CD8-positive, alpha-beta memory T cell (primary cell): Measurements from ENCODE around the gene ARHGEF11. TPM values are rescaled to one million over a fixed set of nuclear protein-coding genes. Genes with fewer than 3 reads are reported as not detected.

Experiments used
- CTCF ChIA-PET: fragments of 350-600 bp; sonication (Branson Sonifier 250); formaldehyde crosslinking; loops from one replicate; lab custom pipeline; 2021; ENCODE audit warnings: antibody characterized with exemption; lab: Charles Lee
- POLR2A ChIA-PET: fragments of 350-600 bp; sonication (Branson Sonifier 250); formaldehyde crosslinking; loops from one replicate; lab custom pipeline; 2021; ENCODE audit warnings: antibody characterized with exemption; lab: Charles Lee
- DNase-seq, 5 donors: peaks; one replicate each; pipeline versions ENCODE4 v3.0.0 to v3.0.0-alpha.2; 2020 to 2022; ENCODE audit warnings: mixed read lengths in 1 of 5
- H3K27ac ChIP-seq: one replicate; pipeline ENCODE4 v1.7.0; 2013; ENCODE audit warnings: low read depth, mild to moderate bottlenecking, low read length, moderate library complexity
- H3K27me3 ChIP-seq: 2 replicates; pipeline ENCODE4 v1.7.0; 2013; ENCODE audit warnings: low read length, mild to moderate bottlenecking; ENCODE audit not compliant: insufficient read depth, poor library complexity, severe bottlenecking
- H3K36me3 ChIP-seq: 2 replicates; pipeline ENCODE4 v1.7.0; 2013; ENCODE audit warnings: mild to moderate bottlenecking, low read length, moderate library complexity; ENCODE audit not compliant: insufficient read depth
- H3K4me1 ChIP-seq: 2 replicates; pipeline ENCODE4 v1.7.0; 2013; ENCODE audit warnings: mild to moderate bottlenecking, low read length, moderate library complexity; ENCODE audit not compliant: insufficient read depth
- H3K4me3 ChIP-seq: 2 replicates; pipeline ENCODE4 v1.7.0; 2013; ENCODE audit warnings: mild to moderate bottlenecking, low read length
- H3K9me3 ChIP-seq: 2 replicates; pipeline ENCODE4 v1.7.0; 2013; ENCODE audit warnings: mild to moderate bottlenecking, low read length
- H3K27ac Mint-ChIP-seq, 8 donors: one replicate each; pipeline ENCODE4 v1.8.0; 2020 to 2021; ENCODE audit warnings: mixed read lengths in 8 of 8, mild to moderate bottlenecking in 6 of 8, inconsistent platforms in 3 of 8, moderate library complexity in 3 of 8
- H3K27me3 Mint-ChIP-seq, 2 donors: one replicate each; pipeline ENCODE4 v1.8.0; 2020 to 2021; ENCODE audit warnings: mixed read lengths in 2 of 2, mild to moderate bottlenecking in 1 of 2, moderate library complexity in 1 of 2
- H3K36me3 Mint-ChIP-seq, 3 donors: one replicate each; pipeline ENCODE4 v1.8.0; 2020 to 2021; ENCODE audit warnings: mixed read lengths in 3 of 3, inconsistent platforms in 1 of 3, mild to moderate bottlenecking in 1 of 3
- H3K4me1 Mint-ChIP-seq, 3 donors: one replicate each; pipeline ENCODE4 v1.8.0; 2020 to 2021; ENCODE audit warnings: mixed read lengths in 3 of 3, inconsistent platforms in 1 of 3, mild to moderate bottlenecking in 1 of 3
- H3K4me3 Mint-ChIP-seq, 7 donors: one replicate each; pipeline ENCODE4 v1.8.0; 2020 to 2021; ENCODE audit warnings: mixed read lengths in 7 of 7, mild to moderate bottlenecking in 6 of 7, moderate library complexity in 4 of 7, inconsistent platforms in 2 of 7
- H3K9me3 Mint-ChIP-seq, 5 donors: one replicate each; pipeline ENCODE4 v1.8.0; 2020 to 2022; ENCODE audit warnings: mixed read lengths in 5 of 5, mild to moderate bottlenecking in 3 of 5, moderate library complexity in 2 of 5, inconsistent platforms in 1 of 5
- polyA plus RNA-seq: library from polyadenylated mRNA; unstranded; fragments of 300-500 nt; fragmentation: Illumina TruSeq; gene quantifications from one replicate; pipeline ENCODE4 v1.2.3, GENCODE V29; 2021
- total RNA-seq, 2 experiments: library from RNA; stranded (reverse); gene quantifications; one replicate each; pipeline ENCODE4 v1.2.3, GENCODE V29; 2021

ARHGEF11 gene
- total and polyA plus RNA-seq, 3 experiments from 2014 or later = 2.1 to 4.0 (median 3.0) TPM

- Histone ChIP-seq H3K36me3 (no peaks in the 10 kb centered on the region), H3K4me3 (no peak overlapping the region), H3K9me3 (no peaks in the 10 kb centered on the region), H3K4me1 (peaks cover 34% of the 10 kb centered on the region), H3K27ac (no peak overlapping the region), H3K27me3 (no peaks in the 10 kb centered on the region)
- Mint-ChIP-seq H3K36me3 (peaks cover 2 to 37% (median 15%) of the 10 kb centered on the region in 3 donors), H3K4me3 (no peak overlapping the region), H3K27me3 (peaks cover 2 to 7% of the 10 kb centered on the region in 2 donors), H3K4me1 (peaks cover 23 to 29% (median 26%) of the 10 kb centered on the region in 3 donors), H3K9me3 (peaks cover 0 to 1% (median 0%) of the 10 kb centered on the region in 5 donors), H3K27ac (no peak overlapping the region)
- ChIA-PET CTCF (interaction anchor here (1.2 kb wide), 1 partner anchor 10 kb away, joined by 3 read pairs; no protein-coding TSS in a partner anchor), POLR2A (no interaction called here)
- no peak for DNase-seq
Observed at GRCh38 chr1:156959414-156959813, 86.1 kb downstream of the ARHGEF11 start.

DNA sequence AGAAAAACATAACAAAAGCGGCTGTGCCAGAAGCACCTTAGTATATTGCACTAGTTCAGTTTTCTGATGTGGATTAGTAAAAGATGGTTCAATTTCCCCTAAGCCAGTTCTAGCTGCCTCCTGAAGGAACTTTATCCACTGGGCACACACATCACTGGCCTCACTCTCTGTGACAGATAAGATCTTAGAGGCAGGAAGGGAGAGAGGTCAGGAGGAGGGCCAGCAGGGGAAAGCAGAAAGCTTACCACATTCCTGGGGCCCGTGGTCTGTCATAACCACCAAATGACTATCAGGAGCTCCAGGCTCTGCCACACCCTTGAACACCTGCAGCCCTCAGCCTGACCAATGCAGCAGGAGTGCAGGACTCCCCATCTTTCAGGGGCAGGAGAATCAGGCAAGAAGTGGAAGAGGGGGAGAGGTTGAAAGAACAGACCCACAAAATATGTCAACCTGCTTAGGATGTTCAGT lies 87.3 kb downstream of the ARHGEF11 start:
- H3K9me3 Mint-ChIP-seq = peaks cover 0 to 1% (median 0%) of the 10 kb centered on the region in 5 donors
- H3K4me1 Mint-ChIP-seq = peaks cover 12 to 18% (median 14%) of the 10 kb centered on the region in 3 donors
- no peaks in the 10 kb centered on the region for H3K27me3 ChIP-seq
- H3K27ac ChIP-seq = no peak overlapping the region
- peaks cover 23% of the 10 kb centered on the region for H3K4me1 ChIP-seq
- CTCF ChIA-PET = interaction anchor here (1.4 kb wide), 1 partner anchor 9 kb away, joined by 3 read pairs; no protein-coding TSS in a partner anchor
- H3K9me3 ChIP-seq = no peaks in the 10 kb centered on the region
- H3K27ac Mint-ChIP-seq = peak overlapping the region in 1 of 8 donors; percentile 42
- no peaks in the 10 kb centered on the region for H3K36me3 ChIP-seq
- no peak for DNase-seq
- no peak overlapping the region for H3K4me3 Mint-ChIP-seq
- no peak overlapping the region for H3K4me3 ChIP-seq
- POLR2A ChIA-PET = no interaction called here
- H3K36me3 Mint-ChIP-seq = peaks cover 2 to 38% (median 10%) of the 10 kb centered on the region in 3 donors
- peaks cover 2 to 7% of the 10 kb centered on the region in 2 donors for H3K27me3 Mint-ChIP-seq

GRCh38 chr1:156957634-156958033 lies 87.9 kb downstream of the ARHGEF11 start:
- Mint-ChIP-seq H3K27ac (no peak overlapping the region), H3K4me1 (peaks cover 7 to 13% (median 9%) of the 10 kb centered on the region in 3 donors), H3K4me3 (no peak overlapping the region), H3K27me3 (peaks cover 2 to 7% of the 10 kb centered on the region in 2 donors), H3K36me3 (peaks cover 2 to 38% (median 10%) of the 10 kb centered on the region in 3 donors), H3K9me3 (no peaks in the 10 kb centered on the region)
- Histone ChIP-seq H3K27ac (no peak overlapping the region), H3K4me1 (peaks cover 17% of the 10 kb centered on the region), H3K4me3 (no peak overlapping the region), H3K9me3 (no peaks in the 10 kb centered on the region), H3K27me3 (no peaks in the 10 kb centered on the region), H3K36me3 (no peaks in the 10 kb centered on the region)
- DNase-seq = no peak
- CTCF ChIA-PET = interaction anchor here (1.4 kb wide), 1 partner anchor 10 kb away, joined by 3 read pairs; no protein-coding TSS in a partner anchor
- POLR2A ChIA-PET = no interaction called here

- H3K9me3 ChIP-seq = no peaks in the 10 kb centered on the region
- Mint-ChIP-seq H3K27me3 (no peaks in the 10 kb centered on the region), H3K36me3 (peaks cover 4 to 39% (median 11%) of the 10 kb centered on the region in 3 donors), H3K4me1 (peaks cover 0 to under 1% (median 0%) of the 10 kb centered on the region in 3 donors), H3K9me3 (no peaks in the 10 kb centered on the region), H3K27ac (no peak overlapping the region), H3K4me3 (no peak overlapping the region)
- H3K27ac ChIP-seq = no peak overlapping the region
- no peaks in the 10 kb centered on the region for H3K27me3 ChIP-seq
- H3K4me3 ChIP-seq = no peak overlapping the region
- no peak for DNase-seq
- H3K36me3 ChIP-seq = no peaks in the 10 kb centered on the region
- ChIA-PET CTCF (interaction anchor here (0.9 kb wide), 1 partner anchor 14 kb away, joined by 3 read pairs; no protein-coding TSS in a partner anchor), POLR2A (interaction anchor here (0.6 kb wide), 1 partner anchor 131 kb away, joined by 3 read pairs; no protein-coding TSS in a partner anchor)
- H3K4me1 ChIP-seq = peaks cover 4% of the 10 kb centered on the region
Observed at GRCh38 chr1:156956333-156956732, 89.2 kb downstream of the ARHGEF11 start.

- Histone ChIP-seq H3K27ac (no peak overlapping the region), H3K9me3 (no peaks in the 10 kb centered on the region), H3K36me3 (no peaks in the 10 kb centered on the region), H3K4me3 (no peak overlapping the region), H3K4me1 (no peaks in the 10 kb centered on the region), H3K27me3 (no peaks in the 10 kb centered on the region)
- Mint-ChIP-seq H3K36me3 (peaks cover 8 to 35% (median 10%) of the 10 kb centered on the region in 3 donors), H3K4me3 (no peak overlapping the region), H3K27ac (no peak overlapping the region), H3K27me3 (peaks cover 0 to 6% of the 10 kb centered on the region in 2 donors), H3K9me3 (no peaks in the 10 kb centered on the region), H3K4me1 (no peaks in the 10 kb centered on the region)
- ChIA-PET POLR2A (no interaction called here), CTCF (no interaction called here)
- DNase-seq = no peak
Observed at GRCh38 chr1:156953571-156953970, 92.0 kb downstream of the ARHGEF11 start.

DNA sequence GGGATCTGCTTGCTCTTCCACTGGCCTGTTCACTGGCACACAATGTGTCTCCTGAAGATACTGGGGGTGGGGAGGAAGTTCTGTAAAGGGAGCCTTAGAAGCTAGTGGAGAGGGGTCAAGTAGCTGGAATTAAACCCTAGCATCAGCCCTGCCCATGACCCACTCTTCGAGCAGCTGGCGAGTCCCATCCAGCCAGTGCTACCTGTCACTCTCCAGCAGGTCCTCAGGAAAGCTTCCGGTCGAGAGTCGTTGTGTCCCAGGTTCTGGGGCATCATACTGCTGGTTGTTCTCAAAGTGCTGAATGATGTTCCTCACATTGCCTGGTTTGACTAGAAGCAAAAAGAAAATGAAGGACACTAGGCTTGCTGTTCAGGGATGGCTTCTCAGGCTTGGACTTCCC lies 94.2 kb downstream of the ARHGEF11 start:
- Histone ChIP-seq H3K27me3 (no peaks in the 10 kb centered on the region), H3K9me3 (no peaks in the 10 kb centered on the region), H3K4me3 (no peak overlapping the region), H3K36me3 (no peaks in the 10 kb centered on the region), H3K4me1 (no peaks in the 10 kb centered on the region), H3K27ac (no peak overlapping the region)
- H3K4me1 Mint-ChIP-seq = no peaks in the 10 kb centered on the region
- POLR2A ChIA-PET = no interaction called here
- peaks cover 7 to 32% (median 8%) of the 10 kb centered on the region in 3 donors for H3K36me3 Mint-ChIP-seq
- peak overlapping the region in 1 of 8 donors; percentile 14 for H3K27ac Mint-ChIP-seq
- CTCF ChIA-PET = no interaction called here
- H3K4me3 Mint-ChIP-seq = no peak overlapping the region
- peaks cover 0 to 8% of the 10 kb centered on the region in 2 donors for H3K27me3 Mint-ChIP-seq
- DNase-seq = no peak
- no peaks in the 10 kb centered on the region for H3K9me3 Mint-ChIP-seq

DNA sequence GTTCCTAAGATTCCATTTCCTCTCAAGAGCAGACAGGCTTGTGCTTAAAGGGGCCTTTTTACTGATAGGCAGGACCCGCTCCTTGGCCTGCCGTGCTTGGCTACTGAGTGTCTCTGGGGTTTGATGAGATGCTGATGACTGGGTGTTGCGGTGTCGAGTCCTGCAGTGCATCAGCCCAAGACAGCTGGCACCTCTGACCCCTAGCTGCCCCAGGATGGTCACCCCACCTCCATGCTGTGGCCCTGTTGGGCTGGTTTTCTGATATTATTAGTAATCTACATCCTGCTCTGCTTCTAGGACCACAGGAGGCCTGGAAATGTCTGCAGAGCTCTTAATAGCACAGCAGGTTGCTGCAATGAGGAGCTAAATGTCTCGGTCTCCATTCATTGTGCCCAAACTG lies 96.4 kb downstream of the ARHGEF11 start:
- POLR2A ChIA-PET = no interaction called here

GRCh38 chr1:156948708-156949107 lies 96.8 kb downstream of the ARHGEF11 start:
- peak overlapping the region in 1 of 8 donors; percentile 59 for H3K27ac Mint-ChIP-seq
- peaks cover 13 to 33% (median 13%) of the 10 kb centered on the region in 3 donors for H3K36me3 Mint-ChIP-seq
- H3K9me3 ChIP-seq = no peaks in the 10 kb centered on the region
- peaks cover 0 to 11% of the 10 kb centered on the region in 2 donors for H3K27me3 Mint-ChIP-seq
- no peaks in the 10 kb centered on the region for H3K27me3 ChIP-seq
- H3K4me3 ChIP-seq = no peak overlapping the region
- no peaks in the 10 kb centered on the region for H3K9me3 Mint-ChIP-seq
- DNase-seq = no peak
- POLR2A ChIA-PET = no interaction called here
- no peaks in the 10 kb centered on the region for H3K4me1 Mint-ChIP-seq
- peaks cover 6% of the 10 kb centered on the region for H3K36me3 ChIP-seq
- H3K4me3 Mint-ChIP-seq = no peak overlapping the region
- no peaks in the 10 kb centered on the region for H3K4me1 ChIP-seq
- H3K27ac ChIP-seq = no peak overlapping the region
- CTCF ChIA-PET = no interaction called here

More for the DNA sequence above, 96.4 kb downstream of the ARHGEF11 start:
- H3K4me1 ChIP-seq = no peaks in the 10 kb centered on the region
- H3K27me3 ChIP-seq = no peaks in the 10 kb centered on the region
- H3K9me3 ChIP-seq = no peaks in the 10 kb centered on the region
- no peak for DNase-seq
- Mint-ChIP-seq H3K4me3 (no peak overlapping the region), H3K36me3 (peaks cover 13 to 33% (median 13%) of the 10 kb centered on the region in 3 donors), H3K4me1 (no peaks in the 10 kb centered on the region), H3K27ac (no peak overlapping the region), H3K27me3 (peaks cover 0 to 11% of the 10 kb centered on the region in 2 donors), H3K9me3 (no peaks in the 10 kb centered on the region)
- no peak overlapping the region for H3K4me3 ChIP-seq
- CTCF ChIA-PET = no interaction called here
- peaks cover 6% of the 10 kb centered on the region for H3K36me3 ChIP-seq
- no peak overlapping the region for H3K27ac ChIP-seq
